GM12878 (cell line): ENCODE results near the gene TTLL4. TPM values are rescaled to one million over a fixed set of nuclear protein-coding genes. Genes with fewer than 3 reads are reported as not detected.

Source experiments
- ATAC-seq: fragments of 200-7000 bp; cut with Tn5 transposase; 3 replicates; pipeline ENCODE4 v1.9.1; 2020; ENCODE audit warnings: mild to moderate bottlenecking, moderate library complexity
- BruUV-seq: library from RNA; stranded (reverse); fragments of 400-500 nt; replicated peaks from 2 replicates; lab custom pipeline; 2021; lab: Mats Ljungman, UMichigan
- CTCF ChIA-PET: fragments of 300-600 bp; sonication (Branson Sonifier 250); formaldehyde crosslinking; extraction: SDS; loops from one replicate; lab custom pipeline; 2021; ENCODE audit warnings: inconsistent platforms; lab: Yijun Ruan, JAX
- POLR2A ChIA-PET: fragments of 350-600 bp; formaldehyde crosslinking; extraction: SDS; loops from one replicate; lab custom pipeline; 2021; ENCODE audit warnings: inconsistent platforms; lab: Charles Lee
- RAD21 ChIA-PET: fragments of 300-600 bp; sonication (Branson Sonifier 250); formaldehyde crosslinking; loops from one replicate; lab custom pipeline; 2023; ENCODE audit warnings: antibody characterized with exemption; ENCODE audit not compliant: unreplicated experiment; lab: Charles Lee
- SMC1A ChIA-PET: fragments of 300-600 bp; sonication (Branson Sonifier 250); formaldehyde crosslinking; loops from one replicate; lab custom pipeline; 2023; ENCODE audit not compliant: unreplicated experiment, uncharacterized antibody; lab: Charles Lee
- DNase-seq: peaks from one replicate; pipeline ENCODE4 v3.0.0-alpha.2; 2011; ENCODE audit warnings: low read depth, low spot score
- FAIRE-seq: peaks from 3 replicates; lab custom pipeline; 2011; peaks lifted over from hg19 to GRCh38; lab: Jason Lieb, UNC
- H2AFZ ChIP-seq: 2 replicates; pipeline ENCODE4 v1.6.0; 2011; ENCODE audit warnings: low read depth, low read length, control low read depth; ENCODE audit not compliant: control insufficient read depth
- H3K27ac ChIP-seq: 2 replicates; pipeline ENCODE4 v1.5.1; 2011; ENCODE audit warnings: control low read depth; ENCODE audit not compliant: control insufficient read depth, insufficient read depth
- H3K27me3 ChIP-seq, 2 experiments: replicated peaks in 1 of 2; 2 replicates each; pipeline versions ENCODE4 v1.6.0 to v1.6.1; 2011; ENCODE audit warnings: low read length in 1 of 2; ENCODE audit not compliant: control insufficient read depth in 2 of 2, insufficient read depth in 2 of 2
- H3K36me3 ChIP-seq, 2 experiments: 2 replicates each; pipeline ENCODE4 v1.5.1; 2011; ENCODE audit warnings: low read length in 1 of 2; ENCODE audit not compliant: control insufficient read depth in 2 of 2, insufficient read depth in 2 of 2
- H3K4me1 ChIP-seq: 2 replicates; pipeline ENCODE4 v1.6.1; 2011; ENCODE audit warnings: mild to moderate bottlenecking, low read length, moderate library complexity, mixed read lengths; ENCODE audit not compliant: control insufficient read depth, insufficient read depth
- H3K4me2 ChIP-seq: 2 replicates; pipeline ENCODE4 v1.6.0; 2011; ENCODE audit warnings: control low read depth; ENCODE audit not compliant: control insufficient read depth, insufficient read depth
- H3K4me3 ChIP-seq: fragments of 200-600 bp; sonication (generic); 2 replicates; pipeline ENCODE4 v1.5.1; 2016
- H3K79me2 ChIP-seq: 2 replicates; pipeline ENCODE4 v1.6.0; 2011; ENCODE audit warnings: low read length; ENCODE audit not compliant: control insufficient read depth, insufficient read depth
- H3K9ac ChIP-seq: 2 replicates; pipeline ENCODE4 v1.8.0; 2011; ENCODE audit warnings: low read length, control low read depth, mixed read lengths; ENCODE audit not compliant: control insufficient read depth, insufficient read depth
- H3K9me3 ChIP-seq: replicated peaks from 3 replicates; pipeline ENCODE4 v1.5.1; 2011; ENCODE audit warnings: mild to moderate bottlenecking, low read length; ENCODE audit not compliant: control insufficient read depth, insufficient read depth
- H4K20me1 ChIP-seq: 2 replicates; pipeline ENCODE4 v1.6.0; 2011; ENCODE audit not compliant: control insufficient read depth, insufficient read depth
- CREM ChIP-seq: IDR thresholded peaks from 2 replicates; pipeline ENCODE4 v1.6.1; 2014; ENCODE audit warnings: antibody characterized with exemption, low read depth
- NRF1 ChIP-seq: conservative IDR thresholded peaks from 2 replicates; pipeline ENCODE4 v1.6.1; 2011; ENCODE audit warnings: mild to moderate bottlenecking, low read depth, low read length, improper control_type of control experiment
- ZSCAN29 ChIP-seq: fragments of 450-650 bp; IDR thresholded peaks from 2 replicates; pipeline ENCODE4 v1.6.1; 2017; ENCODE audit warnings: mild to moderate bottlenecking, moderate library complexity
- WGBS: methylation state at CpG from one replicate; pipeline ENCODE4 v1.1.6; 2016; ENCODE audit warnings: low lambda C conversion rate; ENCODE audit not compliant: insufficient replicate concordance, insufficient coverage; ENCODE audit errors: missing lambda C conversion rate; 5-methylcytosine and 5-hydroxymethylcytosine counted together
- in situ Hi-C: fragments of 300-500 bp; cut with MboI; formaldehyde crosslinking; loops from 9 replicates; pipeline ENCODE4 v1.14.3; 2018; ENCODE audit warnings: mixed read lengths
- intact Hi-C: fragments of 100-400 bp; cut with micrococcal nuclease; formaldehyde crosslinking; loops from one replicate; pipeline ENCODE4 v1.14.2; 2022; ENCODE audit not compliant: unreplicated experiment
- polyA plus RNA-seq, 11 experiments: library from polyadenylated mRNA; depleted of rRNA in 4 of 11; unstranded in 6 of 11; stranded (reverse) in 5 of 11; fragments of >200 nt; fragmentation: Nextera tagmentation in 4 of 11; fragmentation: Illumina TruSeq in 1 of 11; extraction: Ambion mirVana in 4 of 11; extraction: Trizol in 1 of 11; gene quantifications; 1 replicate in 1 of 11; 2 replicates in 10 of 11; pipeline versions ENCODE4 v1.2.1 to v1.2.3, GENCODE V29; 2011 to 2016; ENCODE audit warnings: inconsistent platforms in 2 of 11, missing spikeins in 2 of 11, low read depth in 1 of 11
- total RNA-seq, 4 experiments: library from RNA; depleted of rRNA in 3 of 4; stranded (reverse); fragments of >200 nt in 3 of 4; fragmentation: Illumina TruSeq in 1 of 4; extraction: Trizol in 1 of 4; gene quantifications; 2 replicates each; pipeline versions ENCODE4 v1.2.1 to v1.2.3, GENCODE V29; 2013 to 2021
- TF ChIP-seq, protein P1 (sequence below): fragments of 450-650 bp; IDR thresholded peaks from 2 replicates; pipeline ENCODE4 v1.6.1; 2016; ENCODE audit warnings: mild to moderate bottlenecking

The TTLL4 gene
- total and polyA plus RNA-seq, 10 of the 15 experiments (the other 5 are each of a cell fraction or from before 2014, with no cell fraction given) = 16.6 to 63.1 (median 32.9) TPM

GRCh38 chr2:218746960-218747359 is 36.3 kb downstream of the TTLL4 start (continued):
- TF ChIP-seq, protein P1, sequence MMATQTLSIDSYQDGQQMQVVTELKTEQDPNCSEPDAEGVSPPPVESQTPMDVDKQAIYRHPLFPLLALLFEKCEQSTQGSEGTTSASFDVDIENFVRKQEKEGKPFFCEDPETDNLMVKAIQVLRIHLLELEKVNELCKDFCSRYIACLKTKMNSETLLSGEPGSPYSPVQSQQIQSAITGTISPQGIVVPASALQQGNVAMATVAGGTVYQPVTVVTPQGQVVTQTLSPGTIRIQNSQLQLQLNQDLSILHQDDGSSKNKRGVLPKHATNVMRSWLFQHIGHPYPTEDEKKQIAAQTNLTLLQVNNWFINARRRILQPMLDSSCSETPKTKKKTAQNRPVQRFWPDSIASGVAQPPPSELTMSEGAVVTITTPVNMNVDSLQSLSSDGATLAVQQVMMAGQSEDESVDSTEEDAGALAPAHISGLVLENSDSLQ = no peak

DNA sequence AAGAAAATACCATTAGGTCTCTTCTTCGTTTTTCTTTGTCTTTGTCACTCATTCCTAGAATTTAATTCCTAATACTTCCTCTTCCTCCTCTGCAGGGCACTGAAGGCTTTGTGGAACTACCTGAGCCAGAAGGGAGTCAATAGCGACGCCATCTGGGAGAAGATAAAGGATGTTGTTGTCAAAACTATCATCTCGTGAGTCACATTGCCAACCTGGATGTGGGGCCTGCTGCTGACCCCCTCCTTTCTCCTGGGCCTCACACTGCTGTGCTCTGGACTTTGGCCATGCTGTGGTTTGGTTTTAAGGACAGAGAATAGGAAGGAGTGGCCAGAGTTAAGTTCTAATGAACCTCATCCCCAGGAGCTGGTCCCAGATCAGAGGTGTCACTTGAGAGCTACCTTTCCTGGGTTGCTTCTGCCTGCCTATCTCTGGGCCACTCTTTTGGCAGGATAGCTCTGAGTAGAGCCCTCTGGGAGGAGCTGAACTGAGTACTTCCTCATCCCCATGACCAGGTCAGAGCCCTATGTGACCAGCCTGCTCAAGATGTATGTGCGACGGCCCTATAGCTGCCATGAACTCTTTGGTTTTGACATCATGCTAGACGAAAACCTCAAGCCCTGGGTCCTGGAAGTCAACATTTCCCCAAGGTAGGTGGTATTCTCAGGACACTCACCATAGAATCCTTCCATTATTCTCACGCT is 38.3 kb downstream of the TTLL4 start:
- FAIRE-seq (no peak), ATAC-seq (no peak)
- intact Hi-C loops = no loop called here
- BruUV-seq = no TSS peak
- RAD21 ChIA-PET = no interaction called here
- TF ChIP-seq CREM (no peak), NRF1 (no peak), ZSCAN29 (no peak)
- TF ChIP-seq, all 136 proteins: peak for 0
- Histone ChIP-seq H3K4me3 (no peak overlapping the region), H3K4me1 (peaks cover 14% of the 10 kb centered on the region), H3K27ac (no peak overlapping the region), H3K79me2 (no peaks in the 10 kb centered on the region), H3K27me3 (no peaks in the 10 kb centered on the region), H3K36me3 (peaks cover 31 to 53% of the 10 kb centered on the region in 2 experiments), H2AFZ (no peak overlapping the region), H3K9me3 (no peaks in the 10 kb centered on the region), H4K20me1 (no peaks in the 10 kb centered on the region), H3K9ac (no peak overlapping the region), H3K4me2 (no peak overlapping the region)
- POLR2A ChIA-PET = interaction anchor here (0.6 kb wide), 1 partner anchor 343 kb away, joined by 4 read pairs; no protein-coding TSS in a partner anchor
- no peak for DNase-seq
- SMC1A ChIA-PET = no interaction called here
- CTCF ChIA-PET = interaction anchor here (0.5 kb wide), 1 partner anchor 277 kb away, joined by 3 read pairs; no protein-coding TSS in a partner anchor
- in situ Hi-C loops = no loop called here
- WGBS = 80% methylated on average over 8 of the region's 8 CpGs
